ENCODE measurements around the gene CENPN. TPM values are rescaled to one million over a fixed set of nuclear protein-coding genes. Genes with fewer than 3 reads are reported as not detected.

The CENPN gene
- total RNA-seq, 1 experiment from 2014 or later: 105 TPM

DNA sequence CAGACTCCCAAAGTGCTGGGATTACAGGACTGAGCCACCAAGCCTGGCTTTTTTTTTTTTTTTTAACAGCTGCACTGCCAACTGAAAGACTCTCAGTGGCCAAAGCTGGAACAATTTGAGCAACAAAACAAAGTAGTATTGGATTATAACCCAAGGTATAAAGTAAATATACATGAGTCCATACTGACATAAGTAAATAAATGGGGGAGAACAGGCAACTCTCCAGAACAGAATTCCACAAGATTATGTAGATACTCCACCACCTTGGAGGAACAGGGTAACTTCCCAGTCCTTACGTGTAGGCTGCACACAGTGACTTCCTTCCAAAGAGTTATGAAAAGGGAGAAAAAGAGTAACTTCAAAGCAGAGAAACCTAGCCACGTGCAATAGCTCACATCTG lies 16.0 kb upstream of the CENPN start:
- ChIA-PET CTCF (no interaction called here), POLR2A (interaction anchor here (0.6 kb wide), 3 partner anchors 15 to 266 kb away, joined by 4 to 8 read pairs (median 4); no protein-coding TSS in a partner anchor)
- H3K27me3 Mint-ChIP-seq (ENCODE audit: insufficient read depth, unreplicated experiment): no peaks in the 10 kb centered on the region
- no peak for DNase-seq
- H3K4me1 Mint-ChIP-seq (ENCODE audit: low read depth, unreplicated experiment): peaks cover 64% of the 10 kb centered on the region
- no peak overlapping the region for H3K27ac Mint-ChIP-seq (ENCODE audit: unreplicated experiment)
- Histone ChIP-seq H3K27me3 (replicated peaks; ENCODE audit: control insufficient read depth, insufficient read depth, low read length) (no peaks in the 10 kb centered on the region), H3K36me3 (ENCODE audit: control insufficient read depth, insufficient read depth, low read length) (0 out of 2 replicates have a peak, but pooled peaks cover 1% of the 10 kb centered on the region), H3K9me3 (no peaks in the 10 kb centered on the region), H3K4me1 (peaks cover 53% of the 10 kb centered on the region), H3K4me3 (ENCODE audit: low read depth, low read length) (no peak overlapping the region)
- no TSS peak for BruUV-seq (replicated peaks)
- H3K4me3 Mint-ChIP-seq (ENCODE audit: unreplicated experiment): no peak overlapping the region
- H3K36me3 Mint-ChIP-seq (ENCODE audit: insufficient read depth, unreplicated experiment): peaks cover 23% of the 10 kb centered on the region
- H3K9me3 Mint-ChIP-seq (ENCODE audit: unreplicated experiment): no peaks in the 10 kb centered on the region
- intact Hi-C loops (cut with micrococcal nuclease; ENCODE audit: unreplicated experiment): no loop called here
- TF ChIP-seq, protein P1, sequence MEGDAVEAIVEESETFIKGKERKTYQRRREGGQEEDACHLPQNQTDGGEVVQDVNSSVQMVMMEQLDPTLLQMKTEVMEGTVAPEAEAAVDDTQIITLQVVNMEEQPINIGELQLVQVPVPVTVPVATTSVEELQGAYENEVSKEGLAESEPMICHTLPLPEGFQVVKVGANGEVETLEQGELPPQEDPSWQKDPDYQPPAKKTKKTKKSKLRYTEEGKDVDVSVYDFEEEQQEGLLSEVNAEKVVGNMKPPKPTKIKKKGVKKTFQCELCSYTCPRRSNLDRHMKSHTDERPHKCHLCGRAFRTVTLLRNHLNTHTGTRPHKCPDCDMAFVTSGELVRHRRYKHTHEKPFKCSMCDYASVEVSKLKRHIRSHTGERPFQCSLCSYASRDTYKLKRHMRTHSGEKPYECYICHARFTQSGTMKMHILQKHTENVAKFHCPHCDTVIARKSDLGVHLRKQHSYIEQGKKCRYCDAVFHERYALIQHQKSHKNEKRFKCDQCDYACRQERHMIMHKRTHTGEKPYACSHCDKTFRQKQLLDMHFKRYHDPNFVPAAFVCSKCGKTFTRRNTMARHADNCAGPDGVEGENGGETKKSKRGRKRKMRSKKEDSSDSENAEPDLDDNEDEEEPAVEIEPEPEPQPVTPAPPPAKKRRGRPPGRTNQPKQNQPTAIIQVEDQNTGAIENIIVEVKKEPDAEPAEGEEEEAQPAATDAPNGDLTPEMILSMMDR (IDR thresholded peaks at IDR 0.05; ENCODE audit: insufficient read depth in 1 of 2, low read depth in 1 of 2, low read length in 1 of 2, severe bottlenecking in 1 of 2, unreplicated experiment in 1 of 2): no peak

DNA sequence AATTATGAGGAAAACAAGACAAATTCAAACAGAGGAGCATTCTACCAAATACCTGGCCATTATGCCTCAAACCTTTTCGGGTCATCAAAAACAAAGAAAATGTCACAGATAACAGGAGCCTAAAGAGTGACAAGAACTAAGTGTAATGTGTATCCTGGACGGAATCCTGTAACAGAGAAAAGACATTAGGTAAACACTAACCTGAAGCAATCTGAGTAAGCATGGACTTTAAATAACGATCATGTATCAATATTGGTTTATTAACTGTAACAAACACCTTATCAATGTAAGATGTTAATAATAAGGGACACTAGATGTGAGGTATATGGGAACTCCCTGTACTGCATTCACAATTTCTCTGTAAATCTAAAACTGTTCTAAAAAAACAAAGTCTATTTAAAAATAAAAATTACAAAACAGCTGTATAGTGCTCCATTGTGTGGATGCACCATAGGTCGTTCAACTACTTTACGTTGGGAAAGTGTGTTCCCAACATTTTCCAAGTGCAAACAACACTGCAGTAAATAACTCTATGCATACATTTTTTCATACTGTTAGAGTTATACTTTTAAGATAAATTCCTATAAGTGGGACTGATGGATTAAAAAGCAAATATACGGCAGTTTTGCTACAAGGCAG lies 15.1 kb upstream of the CENPN start:
- DNase-seq: no peak
- Mint-ChIP-seq H3K36me3 (ENCODE audit: insufficient read depth, unreplicated experiment) (peaks cover 19% of the 10 kb centered on the region), H3K9me3 (ENCODE audit: unreplicated experiment) (no peaks in the 10 kb centered on the region), H3K27ac (ENCODE audit: unreplicated experiment) (peak overlapping the region; percentile 91), H3K4me1 (ENCODE audit: low read depth, unreplicated experiment) (peaks cover 63% of the 10 kb centered on the region), H3K4me3 (ENCODE audit: unreplicated experiment) (peak overlapping the region; percentile 20), H3K27me3 (ENCODE audit: insufficient read depth, unreplicated experiment) (no peaks in the 10 kb centered on the region)
- Histone ChIP-seq H3K9me3 (no peaks in the 10 kb centered on the region), H3K4me3 (ENCODE audit: low read depth, low read length) (no peak overlapping the region), H3K36me3 (ENCODE audit: control insufficient read depth, insufficient read depth, low read length) (0 out of 2 replicates have a peak, but pooled peaks cover 1% of the 10 kb centered on the region), H3K27me3 (replicated peaks; ENCODE audit: control insufficient read depth, insufficient read depth, low read length) (no peaks in the 10 kb centered on the region), H3K4me1 (peaks cover 49% of the 10 kb centered on the region)
- intact Hi-C loops (cut with micrococcal nuclease; ENCODE audit: unreplicated experiment): no loop called here
- no TSS peak for BruUV-seq (replicated peaks)
- POLR2A ChIA-PET: no interaction called here
- TF ChIP-seq, protein P1 (IDR thresholded peaks at IDR 0.05; ENCODE audit: insufficient read depth in 1 of 2, low read depth in 1 of 2, low read length in 1 of 2, severe bottlenecking in 1 of 2, unreplicated experiment in 1 of 2): no peak
- CTCF ChIA-PET: no interaction called here

DNA sequence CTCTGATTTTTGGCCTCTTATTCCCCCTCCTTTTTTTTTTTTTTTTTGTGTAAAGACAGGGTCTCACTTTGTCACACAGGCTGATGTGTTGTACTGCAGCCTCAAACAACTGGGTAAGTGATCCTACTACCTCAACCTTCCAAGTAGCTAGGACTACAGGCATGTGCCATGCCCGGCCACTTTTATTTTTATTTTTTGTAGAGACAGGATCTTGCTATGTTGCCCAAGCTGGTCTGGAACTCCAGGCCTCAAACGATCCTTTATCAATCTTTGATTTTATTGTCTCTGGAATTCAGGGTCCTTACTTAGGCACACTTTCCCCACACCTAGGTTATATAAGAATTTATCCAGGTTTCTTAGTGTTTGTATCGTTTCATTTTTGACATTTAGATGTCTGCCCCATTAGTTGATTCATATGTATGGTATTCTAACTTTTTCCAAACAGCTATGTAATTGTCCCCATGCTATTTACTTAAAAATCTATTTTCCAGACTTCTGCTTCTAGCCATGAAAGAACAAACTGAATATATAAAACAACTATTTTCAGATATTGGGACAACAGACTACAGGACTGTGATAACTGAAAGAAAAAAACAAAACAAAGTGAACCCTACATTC lies 14.2 kb upstream of the CENPN start:
- H3K4me3 Mint-ChIP-seq (ENCODE audit: unreplicated experiment): peak overlapping the region; percentile 62
- Histone ChIP-seq H3K27me3 (replicated peaks; ENCODE audit: control insufficient read depth, insufficient read depth, low read length) (no peaks in the 10 kb centered on the region), H3K4me3 (ENCODE audit: low read depth, low read length) (no peak overlapping the region), H3K4me1 (peaks cover 50% of the 10 kb centered on the region), H3K36me3 (ENCODE audit: control insufficient read depth, insufficient read depth, low read length) (0 out of 2 replicates have a peak, but pooled peaks cover 1% of the 10 kb centered on the region), H3K9me3 (no peaks in the 10 kb centered on the region)
- ChIA-PET CTCF (interaction anchor here (1.0 to 1.6 kb wide), 4 partner anchors 12 to 44 kb away, joined by 3 to 12 read pairs (median 5); partner anchors contain the start of gene ATMIN), POLR2A (interaction anchor here (0.6 to 1.3 kb wide), 3 partner anchors 12 to 453 kb away, joined by 4 to 8 read pairs (median 4); partner anchors contain the start of gene C16orf46)
- DNase-seq: no peak
- intact Hi-C loops (cut with micrococcal nuclease; ENCODE audit: unreplicated experiment): loop anchor here (1.0 kb wide), 2 partner anchors 14 to 18 kb away; partner anchors contain the start of gene CMC2
- no peaks in the 10 kb centered on the region for H3K9me3 Mint-ChIP-seq (ENCODE audit: unreplicated experiment)
- peaks cover 18% of the 10 kb centered on the region for H3K36me3 Mint-ChIP-seq (ENCODE audit: insufficient read depth, unreplicated experiment)
- peak overlapping the region; percentile 91 for H3K27ac Mint-ChIP-seq (ENCODE audit: unreplicated experiment)
- H3K27me3 Mint-ChIP-seq (ENCODE audit: insufficient read depth, unreplicated experiment): no peaks in the 10 kb centered on the region
- TF ChIP-seq, protein P1 (IDR thresholded peaks at IDR 0.05; ENCODE audit: insufficient read depth in 1 of 2, low read depth in 1 of 2, low read length in 1 of 2, severe bottlenecking in 1 of 2, unreplicated experiment in 1 of 2): no peak
- peaks cover 62% of the 10 kb centered on the region for H3K4me1 Mint-ChIP-seq (ENCODE audit: low read depth, unreplicated experiment)
- TSS peak; percentile 39 for BruUV-seq (replicated peaks)

All from Caco-2 (cell line).